ENCODE data around the gene ILF3. TPM values are rescaled to one million over a fixed set of nuclear protein-coding genes. Genes with fewer than 3 reads are reported as not detected.

ILF3 gene
- total and polyA plus RNA-seq, 10 of the 15 experiments (the other 5 are each of a cell fraction or from before 2014, with no cell fraction given): 28.1 to 383 (median 176) TPM

DNA sequence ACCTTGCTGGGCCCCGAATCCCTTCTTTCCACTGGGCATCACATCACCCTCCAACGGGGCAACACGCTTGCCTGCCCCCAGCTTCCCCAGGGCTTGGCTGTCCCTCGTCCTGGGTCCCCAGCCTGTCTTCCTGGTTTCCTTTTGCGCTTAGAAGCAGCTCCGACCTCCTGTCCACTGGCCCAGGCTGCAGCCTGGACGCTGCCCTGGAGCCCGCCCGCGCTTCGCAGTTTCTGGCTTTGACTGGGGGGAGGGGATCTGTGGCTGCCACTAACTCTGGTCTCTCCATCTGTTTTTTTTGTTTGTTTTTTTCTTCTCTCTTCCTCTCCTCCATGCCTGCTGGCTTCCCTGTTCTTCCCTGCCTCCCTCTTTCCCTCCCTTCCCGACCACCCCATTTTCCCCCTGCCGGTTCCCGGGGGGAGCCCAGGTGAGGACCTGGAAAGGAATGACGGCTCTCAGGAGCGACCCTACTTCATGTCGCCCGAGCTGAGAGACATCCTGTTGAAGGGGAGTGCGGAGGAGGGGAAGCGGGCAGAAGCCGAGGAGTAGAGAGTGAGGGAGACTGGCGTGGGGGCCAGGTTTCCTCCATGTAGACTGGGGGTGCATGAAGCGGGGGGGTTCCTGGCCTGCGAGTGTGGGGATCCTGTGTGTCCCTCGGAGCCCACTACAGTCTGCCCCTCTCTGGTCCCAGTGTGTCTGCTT lies 11.5 kb upstream of the ILF3 start:
- H3K9ac ChIP-seq (ENCODE audit: control insufficient read depth, insufficient read depth, low read length): no peak overlapping the region
- no peak for FAIRE-seq

More for the DNA sequence above, 11.5 kb upstream of the ILF3 start:
- in situ Hi-C loops (cut with MboI): loop anchor here (5.0 kb wide), 1 partner anchor 60 kb away; no protein-coding TSS in a partner anchor
- H3K9me3 ChIP-seq (replicated peaks; ENCODE audit: control insufficient read depth, insufficient read depth, low read length): no peaks in the 10 kb centered on the region
- ChIA-PET RAD21 (ENCODE audit: unreplicated experiment) (interaction anchor here (0.6 to 12.9 kb wide), 3 partner anchors 38 to 75 kb away, joined by 3 to 250 read pairs (median 3); no protein-coding TSS in a partner anchor), SMC1A (ENCODE audit: uncharacterized antibody, unreplicated experiment) (interaction anchor here (5.1 to 15.7 kb wide), 2 partner anchors 58 to 60 kb away, joined by 50 to 252 read pairs; partner anchors contain the start of gene QTRT1), POLR2A (interaction anchor here (0.6 to 3.0 kb wide), 2 partner anchors 39 to 130 kb away, joined by 5 to 15 read pairs; no protein-coding TSS in a partner anchor), CTCF (interaction anchor here (2.5 to 12.8 kb wide), 2 partner anchors 16 to 60 kb away, joined by 11 to 397 read pairs; no protein-coding TSS in a partner anchor)
- peaks cover 6% of the 10 kb centered on the region for H3K4me1 ChIP-seq (ENCODE audit: control insufficient read depth, insufficient read depth, low read length)
- peaks cover 2 to 7% of the 10 kb centered on the region in 2 experiments; a peak in 3 of 4 replicates for H3K36me3 ChIP-seq (ENCODE audit: control insufficient read depth in 2 of 2, insufficient read depth in 2 of 2, low read length in 1 of 2)
- H4K20me1 ChIP-seq (ENCODE audit: control insufficient read depth, insufficient read depth): no peaks in the 10 kb centered on the region
- ATAC-seq (no peak), DNase-seq (ENCODE audit: low read depth, low spot score) (no peak)
- H3K79me2 ChIP-seq (ENCODE audit: control insufficient read depth, insufficient read depth, low read length): no peaks in the 10 kb centered on the region
- BruUV-seq (replicated peaks): no TSS peak
- H3K4me3 ChIP-seq: no peak overlapping the region
- H3K27ac ChIP-seq (ENCODE audit: control insufficient read depth, insufficient read depth): no peak overlapping the region
- H3K4me2 ChIP-seq (ENCODE audit: control insufficient read depth, insufficient read depth): no peak overlapping the region
- H3K27me3 ChIP-seq (replicated peaks in 1 of 2; ENCODE audit: control insufficient read depth in 2 of 2, insufficient read depth in 2 of 2, low read length in 1 of 2): no peaks in the 10 kb centered on the region
- intact Hi-C loops (cut with micrococcal nuclease; ENCODE audit: unreplicated experiment): loop anchor here (5.0 kb wide), 1 partner anchor 40 kb away; no protein-coding TSS in a partner anchor
- TF ChIP-seq SPI1 (IDR thresholded peaks at IDR 0.05; ENCODE audit: borderline replicate concordance, insufficient read depth, low read depth, low read length) (no peak), ZBTB4 (CRISPR knock-in tag; IDR thresholded peaks at IDR 0.05) (no peak), CHD2 (IDR thresholded peaks at IDR 0.05; ENCODE audit: borderline replicate concordance, low read depth, low read length) (no peak), SREBF1 (IDR thresholded peaks at IDR 0.05; ENCODE audit: low read length) (no peak), EP300 (IDR thresholded peaks at IDR 0.05; ENCODE audit: borderline replicate concordance in 1 of 2, control insufficient read depth in 1 of 2, low read depth in 2 of 2, low read length in 2 of 2) (no peak), CBX5 (IDR thresholded peaks at IDR 0.05; ENCODE audit: low read depth) (no peak), NFYB (IDR thresholded peaks at IDR 0.05; ENCODE audit: insufficient read depth, low read depth, low read length) (no peak)
- TF ChIP-seq, protein P1, sequence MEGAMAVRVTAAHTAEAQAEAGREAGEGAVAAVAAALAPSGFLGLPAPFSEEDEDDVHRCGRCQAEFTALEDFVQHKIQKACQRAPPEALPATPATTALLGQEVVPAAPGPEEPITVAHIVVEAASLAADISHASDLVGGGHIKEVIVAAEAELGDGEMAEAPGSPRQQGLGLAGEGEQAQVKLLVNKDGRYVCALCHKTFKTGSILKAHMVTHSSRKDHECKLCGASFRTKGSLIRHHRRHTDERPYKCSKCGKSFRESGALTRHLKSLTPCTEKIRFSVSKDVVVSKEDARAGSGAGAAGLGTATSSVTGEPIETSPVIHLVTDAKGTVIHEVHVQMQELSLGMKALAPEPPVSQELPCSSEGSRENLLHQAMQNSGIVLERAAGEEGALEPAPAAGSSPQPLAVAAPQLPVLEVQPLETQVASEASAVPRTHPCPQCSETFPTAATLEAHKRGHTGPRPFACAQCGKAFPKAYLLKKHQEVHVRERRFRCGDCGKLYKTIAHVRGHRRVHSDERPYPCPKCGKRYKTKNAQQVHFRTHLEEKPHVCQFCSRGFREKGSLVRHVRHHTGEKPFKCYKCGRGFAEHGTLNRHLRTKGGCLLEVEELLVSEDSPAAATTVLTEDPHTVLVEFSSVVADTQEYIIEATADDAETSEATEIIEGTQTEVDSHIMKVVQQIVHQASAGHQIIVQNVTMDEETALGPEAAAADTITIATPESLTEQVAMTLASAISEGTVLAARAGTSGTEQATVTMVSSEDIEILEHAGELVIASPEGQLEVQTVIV (IDR thresholded peaks at IDR 0.05; ENCODE audit: borderline replicate concordance, partially characterized antibody): no peak
- TF ChIP-seq, protein P2, sequence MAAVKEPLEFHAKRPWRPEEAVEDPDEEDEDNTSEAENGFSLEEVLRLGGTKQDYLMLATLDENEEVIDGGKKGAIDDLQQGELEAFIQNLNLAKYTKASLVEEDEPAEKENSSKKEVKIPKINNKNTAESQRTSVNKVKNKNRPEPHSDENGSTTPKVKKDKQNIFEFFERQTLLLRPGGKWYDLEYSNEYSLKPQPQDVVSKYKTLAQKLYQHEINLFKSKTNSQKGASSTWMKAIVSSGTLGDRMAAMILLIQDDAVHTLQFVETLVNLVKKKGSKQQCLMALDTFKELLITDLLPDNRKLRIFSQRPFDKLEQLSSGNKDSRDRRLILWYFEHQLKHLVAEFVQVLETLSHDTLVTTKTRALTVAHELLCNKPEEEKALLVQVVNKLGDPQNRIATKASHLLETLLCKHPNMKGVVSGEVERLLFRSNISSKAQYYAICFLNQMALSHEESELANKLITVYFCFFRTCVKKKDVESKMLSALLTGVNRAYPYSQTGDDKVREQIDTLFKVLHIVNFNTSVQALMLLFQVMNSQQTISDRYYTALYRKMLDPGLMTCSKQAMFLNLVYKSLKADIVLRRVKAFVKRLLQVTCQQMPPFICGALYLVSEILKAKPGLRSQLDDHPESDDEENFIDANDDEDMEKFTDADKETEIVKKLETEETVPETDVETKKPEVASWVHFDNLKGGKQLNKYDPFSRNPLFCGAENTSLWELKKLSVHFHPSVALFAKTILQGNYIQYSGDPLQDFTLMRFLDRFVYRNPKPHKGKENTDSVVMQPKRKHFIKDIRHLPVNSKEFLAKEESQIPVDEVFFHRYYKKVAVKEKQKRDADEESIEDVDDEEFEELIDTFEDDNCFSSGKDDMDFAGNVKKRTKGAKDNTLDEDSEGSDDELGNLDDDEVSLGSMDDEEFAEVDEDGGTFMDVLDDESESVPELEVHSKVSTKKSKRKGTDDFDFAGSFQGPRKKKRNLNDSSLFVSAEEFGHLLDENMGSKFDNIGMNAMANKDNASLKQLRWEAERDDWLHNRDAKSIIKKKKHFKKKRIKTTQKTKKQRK (IDR thresholded peaks at IDR 0.05; ENCODE audit: low read depth, low read length): no peak
- H2AFZ ChIP-seq (ENCODE audit: control insufficient read depth, low read depth, low read length): no peak overlapping the region
- 92% methylated on average over 18 of the region's 25 CpGs for WGBS (ENCODE audit: insufficient coverage, insufficient replicate concordance, low lambda C conversion rate, missing lambda C conversion rate)
